Ascending aorta (tissue), 2 donors: ENCODE data around the gene ZCCHC8. TPM values are rescaled to one million over a fixed set of nuclear protein-coding genes. Genes with fewer than 3 reads are reported as not detected.
"Not testable (repeated sequence)": the region's sequence is repeated elsewhere in the genome, so short reads cannot be mapped to it uniquely, and the experiment has no call there.

Experiments used
- DNase-seq, 2 donors: peaks; one replicate each; pipeline ENCODE4 v3.0.0-alpha.2; 2019; ENCODE audit warnings: low spot score in 2 of 2
- H3K27ac ChIP-seq, 2 donors: fragments of 200-600 bp; sonication (generic); one replicate each; pipeline ENCODE4 v1.5.1; 2016 to 2017; ENCODE audit warnings: mild to moderate bottlenecking in 1 of 2
- H3K27me3 ChIP-seq: fragments of 200-600 bp; sonication (generic); one replicate; pipeline ENCODE4 v1.5.1; 2017
- H3K36me3 ChIP-seq, 2 donors: fragments of 200-600 bp; sonication (generic); one replicate each; pipeline ENCODE4 v1.5.1; 2016
- H3K4me1 ChIP-seq, 2 donors: fragments of 200-600 bp; sonication (generic); one replicate each; pipeline ENCODE4 v1.5.1; 2016 to 2017; ENCODE audit warnings: mild to moderate bottlenecking in 1 of 2
- H3K4me3 ChIP-seq, 2 donors: fragments of 200-600 bp; sonication (generic); one replicate each; pipeline ENCODE4 v1.5.1; 2016 to 2017; ENCODE audit warnings: mild to moderate bottlenecking in 1 of 2
- H3K9me3 ChIP-seq, 2 donors: fragments of 200-600 bp; sonication (generic); one replicate each; pipeline ENCODE4 v1.5.1; 2016
- intact Hi-C: fragments of 100-400 bp; cut with DNase I; formaldehyde crosslinking; loops from one replicate; pipeline ENCODE4 v1.15.1; 2023
- total RNA-seq: library from RNA; depleted of rRNA; stranded (reverse); fragments of >200 nt; gene quantifications from one replicate; pipeline ENCODE4 v1.1.0, GENCODE V29; 2016
- TF ChIP-seq, protein P1 (sequence below), 3 experiments: fragments of 200-600 bp in 2 of 3; fragments of 450-650 bp in 1 of 3; sonication (generic) in 2 of 3; IDR thresholded peaks; one replicate each; pipeline ENCODE4 v1.5.1; 2016 to 2019; ENCODE audit warnings: antibody characterized with exemption in 3 of 3, mild to moderate bottlenecking in 1 of 3, moderate library complexity in 1 of 3

ZCCHC8 gene
- total RNA-seq, 1 donor from 2014 or later, result 6.4 TPM

DNA sequence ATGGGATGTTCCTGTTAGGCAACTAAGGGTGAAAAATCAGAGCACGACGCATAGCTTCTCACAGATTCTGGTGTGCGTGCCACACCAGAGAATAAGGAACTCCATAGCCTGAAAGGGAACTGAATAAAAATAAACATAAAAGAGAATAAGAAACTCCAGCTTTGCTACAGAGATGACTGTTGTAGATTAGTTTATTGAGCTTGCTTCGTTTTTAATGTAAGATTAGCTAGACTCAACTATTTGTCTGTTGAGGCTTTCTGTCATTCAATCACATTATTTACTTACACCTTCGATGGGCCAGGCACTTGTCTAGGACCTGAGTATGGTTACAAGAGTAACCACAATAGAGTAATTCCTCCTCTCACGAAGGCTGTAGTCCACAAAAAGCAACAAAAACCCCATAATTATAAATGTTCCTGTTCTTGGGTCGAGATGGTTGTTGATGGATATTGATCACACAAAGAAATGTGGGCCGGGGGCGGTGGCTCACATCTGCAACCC lies 807 bp upstream of the ZCCHC8 start:
- H3K27ac ChIP-seq, result peak overlapping the region; percentile 97 to 99
- intact Hi-C loops, result loop anchor here (1.0 to 2.0 kb wide), 2 partner anchors 235 to 251 kb away; partner anchors contain the start of genes DENR and VPS33A
- TF ChIP-seq, protein P1, sequence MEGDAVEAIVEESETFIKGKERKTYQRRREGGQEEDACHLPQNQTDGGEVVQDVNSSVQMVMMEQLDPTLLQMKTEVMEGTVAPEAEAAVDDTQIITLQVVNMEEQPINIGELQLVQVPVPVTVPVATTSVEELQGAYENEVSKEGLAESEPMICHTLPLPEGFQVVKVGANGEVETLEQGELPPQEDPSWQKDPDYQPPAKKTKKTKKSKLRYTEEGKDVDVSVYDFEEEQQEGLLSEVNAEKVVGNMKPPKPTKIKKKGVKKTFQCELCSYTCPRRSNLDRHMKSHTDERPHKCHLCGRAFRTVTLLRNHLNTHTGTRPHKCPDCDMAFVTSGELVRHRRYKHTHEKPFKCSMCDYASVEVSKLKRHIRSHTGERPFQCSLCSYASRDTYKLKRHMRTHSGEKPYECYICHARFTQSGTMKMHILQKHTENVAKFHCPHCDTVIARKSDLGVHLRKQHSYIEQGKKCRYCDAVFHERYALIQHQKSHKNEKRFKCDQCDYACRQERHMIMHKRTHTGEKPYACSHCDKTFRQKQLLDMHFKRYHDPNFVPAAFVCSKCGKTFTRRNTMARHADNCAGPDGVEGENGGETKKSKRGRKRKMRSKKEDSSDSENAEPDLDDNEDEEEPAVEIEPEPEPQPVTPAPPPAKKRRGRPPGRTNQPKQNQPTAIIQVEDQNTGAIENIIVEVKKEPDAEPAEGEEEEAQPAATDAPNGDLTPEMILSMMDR (IDR thresholded peaks at IDR 0.05), result no peak
- H3K4me1 ChIP-seq, result peaks cover 7 to 9% of the 10 kb centered on the region in 2 donors
- H3K9me3 ChIP-seq, result no peaks in the 10 kb centered on the region
- no peaks in the 10 kb centered on the region for H3K27me3 ChIP-seq
- no peak for DNase-seq
- peak overlapping the region; percentile 78 to 88 for H3K4me3 ChIP-seq
- H3K36me3 ChIP-seq, result peaks cover 35% of the 10 kb centered on the region in 2 donors

GRCh38 chr12:122499991-122500684 lies 594 bp downstream of the ZCCHC8 start:
- Histone ChIP-seq H3K36me3 (peaks cover 22 to 25% of the 10 kb centered on the region in 2 donors), H3K27ac (peak overlapping the region; percentile 97 to 99), H3K27me3 (no peaks in the 10 kb centered on the region), H3K4me1 (peaks cover 7 to 9% of the 10 kb centered on the region in 2 donors), H3K4me3 (peak overlapping the region; percentile 78 to 88), H3K9me3 (no peaks in the 10 kb centered on the region)
- peak; percentile 16 to 72 for DNase-seq
- TF ChIP-seq, protein P1 (IDR thresholded peaks at IDR 0.05), result no peak
- intact Hi-C loops, result loop anchor here (1.0 to 2.0 kb wide), 2 partner anchors 26 to 233 kb away; partner anchors contain the start of genes RSRC2 and VPS33A

DNA sequence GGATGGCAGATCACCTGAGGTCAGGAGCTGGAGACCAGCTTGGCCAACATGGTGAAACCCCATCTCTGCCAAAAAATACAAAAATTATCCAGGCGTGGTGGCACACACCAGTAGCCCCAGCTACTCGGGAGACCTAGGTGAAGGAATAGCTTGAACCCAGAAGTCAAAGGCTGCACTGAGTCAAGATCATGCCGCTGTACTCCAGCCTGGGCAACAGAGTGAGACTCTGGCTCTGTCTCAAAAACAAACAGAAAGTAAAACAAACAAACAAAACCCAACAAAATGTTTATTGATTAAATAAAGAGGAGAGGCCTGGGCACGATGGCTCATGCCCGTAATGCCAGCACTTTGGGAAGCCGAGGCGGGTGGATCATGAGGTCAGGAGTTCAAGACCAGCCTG lies 5.5 kb downstream of the ZCCHC8 start:
- Histone ChIP-seq H3K27me3 (no peaks in the 10 kb centered on the region), H3K27ac (no peak overlapping the region), H3K4me1 (peaks cover 7 to 9% of the 10 kb centered on the region in 2 donors), H3K36me3 (peaks cover 34% of the 10 kb centered on the region in 2 donors), H3K4me3 (no peak overlapping the region), H3K9me3 (no peaks in the 10 kb centered on the region)
- no peak for DNase-seq
- TF ChIP-seq, protein P1 (IDR thresholded peaks at IDR 0.05), result no peak
- intact Hi-C loops, result no loop called here

- H3K27me3 ChIP-seq, H3K4me1 ChIP-seq, H3K27ac ChIP-seq, H3K4me3 ChIP-seq, H3K9me3 ChIP-seq, DNase-seq, intact Hi-C loops: not testable (repeated sequence)
- H3K36me3 ChIP-seq, result peaks cover 44 to 53% of the 10 kb centered on the region in 2 donors
These were observed 7.5 kb downstream of the ZCCHC8 start for GRCh38 chr12:122493222-122493621.

DNA sequence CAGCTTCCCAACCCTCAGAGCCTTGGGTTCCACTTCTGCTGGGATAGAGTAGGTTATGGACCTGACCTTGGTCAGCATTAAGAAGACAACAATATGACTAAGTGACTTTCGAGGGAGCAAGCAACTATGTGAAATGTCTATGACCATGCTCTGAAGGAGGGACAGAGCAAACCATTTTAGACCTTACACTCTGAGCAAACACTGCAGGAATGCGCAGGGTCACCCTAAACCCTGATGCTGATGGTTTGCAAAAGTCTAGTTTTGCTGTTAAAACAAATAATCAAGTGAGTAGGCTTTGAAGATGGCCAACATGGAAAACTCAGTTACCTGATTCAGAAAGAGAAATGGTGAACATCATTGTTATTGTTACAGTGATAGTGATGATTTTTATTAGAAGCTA lies 8.7 kb downstream of the ZCCHC8 start:
- DNase-seq, result no peak
- Histone ChIP-seq H3K4me1 (no peaks in the 10 kb centered on the region), H3K9me3 (no peaks in the 10 kb centered on the region), H3K4me3 (no peak overlapping the region), H3K36me3 (peaks cover 52 to 65% of the 10 kb centered on the region in 2 donors), H3K27ac (no peak overlapping the region), H3K27me3 (no peaks in the 10 kb centered on the region)
- TF ChIP-seq, protein P1 (IDR thresholded peaks at IDR 0.05), result no peak
- intact Hi-C loops, result no loop called here

DNA sequence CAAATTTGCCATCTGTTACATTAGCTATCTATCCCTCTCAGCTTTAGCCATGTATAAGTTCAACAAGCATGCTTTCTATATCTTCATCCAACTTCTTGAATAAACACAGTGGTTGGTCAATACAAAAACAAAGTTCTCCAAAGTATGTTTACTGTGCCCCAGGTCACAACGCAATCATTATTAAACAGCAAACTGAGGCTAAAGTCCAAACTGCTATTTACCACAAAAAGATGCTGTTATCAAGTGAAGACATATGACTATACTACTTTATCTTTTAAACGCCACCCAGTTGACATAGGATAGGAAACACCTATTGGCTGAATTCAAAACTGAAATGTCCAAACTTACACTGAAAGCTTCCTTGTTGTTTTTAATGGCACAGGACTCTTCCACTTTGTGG lies 11.7 kb downstream of the ZCCHC8 start:
- no peak overlapping the region for H3K27ac ChIP-seq
- no peaks in the 10 kb centered on the region for H3K4me1 ChIP-seq
- H3K4me3 ChIP-seq, result no peak overlapping the region
- no peaks in the 10 kb centered on the region for H3K9me3 ChIP-seq
- TF ChIP-seq, protein P1 (IDR thresholded peaks at IDR 0.05), result no peak
- no peaks in the 10 kb centered on the region for H3K27me3 ChIP-seq
- intact Hi-C loops, result no loop called here
- no peak for DNase-seq
- peaks cover 72 to 87% of the 10 kb centered on the region in 2 donors for H3K36me3 ChIP-seq

GRCh38 chr12:122487807-122488206 lies 12.9 kb downstream of the ZCCHC8 start:
- H3K27me3 ChIP-seq, H3K4me3 ChIP-seq, H3K27ac ChIP-seq, intact Hi-C loops, H3K4me1 ChIP-seq, DNase-seq, H3K9me3 ChIP-seq: not testable (repeated sequence)
- H3K36me3 ChIP-seq, result peaks cover 82 to 93% of the 10 kb centered on the region in 2 donors
